Astrocyte (in vitro differentiated cells and primary cell): ENCODE measurements around the gene CCSER1. TPM values are rescaled to one million over a fixed set of nuclear protein-coding genes. Genes with fewer than 3 reads are reported as not detected.

Experiments used
- DNase-seq: peaks from one replicate; pipeline ENCODE4 v3.0.0-alpha.2; 2010; ENCODE audit warnings: low read depth
- FAIRE-seq: peaks from 2 replicates; lab custom pipeline; 2011; peaks lifted over from hg19 to GRCh38; lab: Jason Lieb, UNC
- H2AFZ ChIP-seq: 2 replicates; pipeline ENCODE4 v1.6.0; 2012; ENCODE audit warnings: low read depth, low read length, inconsistent platforms
- H3K27ac ChIP-seq: 2 replicates; pipeline ENCODE4 v1.5.1; 2011; ENCODE audit warnings: low read depth, low read length, inconsistent platforms
- H3K27me3 ChIP-seq: 2 replicates; pipeline ENCODE4 v1.6.0; 2011; ENCODE audit warnings: low read length, inconsistent platforms; ENCODE audit not compliant: insufficient read depth
- H3K36me3 ChIP-seq: 2 replicates; pipeline ENCODE4 v1.5.1; 2011; ENCODE audit warnings: low read length, inconsistent platforms; ENCODE audit not compliant: insufficient read depth
- H3K4me1 ChIP-seq: 2 replicates; pipeline ENCODE4 v1.5.1; 2011; ENCODE audit warnings: low read length, inconsistent platforms; ENCODE audit not compliant: insufficient read depth
- H3K4me2 ChIP-seq: 2 replicates; pipeline ENCODE4 v1.6.0; 2012; ENCODE audit warnings: low read length, inconsistent platforms
- H3K4me3 ChIP-seq: 2 replicates; pipeline ENCODE4 v1.5.1; 2011; ENCODE audit warnings: low read depth, mild to moderate bottlenecking, low read length, inconsistent platforms; ENCODE audit not compliant: insufficient read depth
- H3K79me2 ChIP-seq: 2 replicates; pipeline ENCODE4 v1.6.0; 2012; ENCODE audit warnings: mild to moderate bottlenecking, low read length, inconsistent platforms; ENCODE audit not compliant: insufficient read depth
- H3K9ac ChIP-seq: 2 replicates; pipeline ENCODE4 v1.6.0; 2012; ENCODE audit warnings: mild to moderate bottlenecking, low read length, inconsistent platforms
- H3K9me3 ChIP-seq: 2 replicates; pipeline ENCODE4 v1.5.1; 2012; ENCODE audit warnings: low read depth, mild to moderate bottlenecking, low read length, inconsistent platforms; ENCODE audit not compliant: insufficient read depth
- H4K20me1 ChIP-seq: 2 replicates; pipeline ENCODE4 v1.6.0; 2012; ENCODE audit warnings: low read length, inconsistent platforms; ENCODE audit not compliant: insufficient read depth
- H3K27ac Mint-ChIP-seq: one replicate; pipeline ENCODE4 v1.8.0; 2021; ENCODE audit warnings: mild to moderate bottlenecking, mixed read lengths; ENCODE audit not compliant: unreplicated experiment
- H3K27me3 Mint-ChIP-seq: one replicate; pipeline ENCODE4 v1.8.0; 2021; ENCODE audit warnings: low read depth, mixed read lengths; ENCODE audit not compliant: unreplicated experiment
- H3K36me3 Mint-ChIP-seq: one replicate; pipeline ENCODE4 v1.8.0; 2021; ENCODE audit warnings: low read depth, mixed read lengths; ENCODE audit not compliant: unreplicated experiment
- H3K4me1 Mint-ChIP-seq: one replicate; pipeline ENCODE4 v1.8.0; 2021; ENCODE audit warnings: low read depth, mixed read lengths; ENCODE audit not compliant: unreplicated experiment
- H3K4me3 Mint-ChIP-seq: one replicate; pipeline ENCODE4 v1.8.0; 2021; ENCODE audit warnings: mild to moderate bottlenecking, moderate library complexity, mixed read lengths; ENCODE audit not compliant: unreplicated experiment
- H3K9me3 Mint-ChIP-seq: one replicate; pipeline ENCODE4 v1.8.0; 2021; ENCODE audit warnings: mild to moderate bottlenecking, mixed read lengths; ENCODE audit not compliant: unreplicated experiment
- EZH2 ChIP-seq: IDR thresholded peaks from 2 replicates; pipeline ENCODE4 v1.6.1; 2012; ENCODE audit warnings: mild to moderate bottlenecking, low read length, inconsistent platforms; ENCODE audit not compliant: insufficient read depth
- total RNA-seq: library from RNA; stranded (reverse); gene quantifications from 2 replicates; pipeline ENCODE4 v1.2.1, GENCODE V29; 2021
- TF ChIP-seq, protein P1 (sequence below): IDR thresholded peaks from 2 replicates; pipeline ENCODE4 v1.5.1; 2011; ENCODE audit warnings: low read depth, mild to moderate bottlenecking, inconsistent platforms, low read length, moderate library complexity; ENCODE audit not compliant: insufficient read depth

CCSER1 gene
- total RNA-seq, 1 donor from 2014 or later: 2.2 TPM

DNA sequence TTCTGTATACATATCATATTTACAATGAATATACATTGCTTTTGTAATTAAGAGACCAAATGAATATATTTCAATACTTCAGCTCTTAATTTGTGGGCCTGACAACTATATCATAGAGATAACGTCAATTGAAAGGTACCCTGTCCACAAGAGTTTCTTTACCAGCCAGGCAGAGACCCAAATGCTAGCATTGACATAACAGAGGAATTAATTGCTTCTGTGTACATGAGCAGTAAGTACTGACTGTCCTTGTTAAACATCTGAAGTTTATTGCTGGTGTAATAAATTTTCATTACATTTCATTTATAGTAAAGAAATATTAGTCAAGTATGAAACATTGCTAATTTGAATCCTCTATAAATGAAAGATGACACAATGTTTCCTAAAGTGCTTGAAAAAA, 910.8 kb downstream of the CCSER1 start:
- Mint-ChIP-seq H3K27ac (no peak overlapping the region), H3K9me3 (no peaks in the 10 kb centered on the region), H3K27me3 (no peaks in the 10 kb centered on the region), H3K36me3 (no peaks in the 10 kb centered on the region), H3K4me1 (no peaks in the 10 kb centered on the region), H3K4me3 (no peak overlapping the region)
- Histone ChIP-seq H3K4me1 (no peaks in the 10 kb centered on the region), H3K4me3 (no peak overlapping the region), H3K9ac (no peak overlapping the region), H3K79me2 (no peaks in the 10 kb centered on the region), H3K36me3 (no peaks in the 10 kb centered on the region), H2AFZ (no peak overlapping the region), H4K20me1 (no peaks in the 10 kb centered on the region), H3K27me3 (no peaks in the 10 kb centered on the region), H3K4me2 (no peak overlapping the region), H3K27ac (no peak overlapping the region), H3K9me3 (no peaks in the 10 kb centered on the region)
- TF ChIP-seq, protein P1, sequence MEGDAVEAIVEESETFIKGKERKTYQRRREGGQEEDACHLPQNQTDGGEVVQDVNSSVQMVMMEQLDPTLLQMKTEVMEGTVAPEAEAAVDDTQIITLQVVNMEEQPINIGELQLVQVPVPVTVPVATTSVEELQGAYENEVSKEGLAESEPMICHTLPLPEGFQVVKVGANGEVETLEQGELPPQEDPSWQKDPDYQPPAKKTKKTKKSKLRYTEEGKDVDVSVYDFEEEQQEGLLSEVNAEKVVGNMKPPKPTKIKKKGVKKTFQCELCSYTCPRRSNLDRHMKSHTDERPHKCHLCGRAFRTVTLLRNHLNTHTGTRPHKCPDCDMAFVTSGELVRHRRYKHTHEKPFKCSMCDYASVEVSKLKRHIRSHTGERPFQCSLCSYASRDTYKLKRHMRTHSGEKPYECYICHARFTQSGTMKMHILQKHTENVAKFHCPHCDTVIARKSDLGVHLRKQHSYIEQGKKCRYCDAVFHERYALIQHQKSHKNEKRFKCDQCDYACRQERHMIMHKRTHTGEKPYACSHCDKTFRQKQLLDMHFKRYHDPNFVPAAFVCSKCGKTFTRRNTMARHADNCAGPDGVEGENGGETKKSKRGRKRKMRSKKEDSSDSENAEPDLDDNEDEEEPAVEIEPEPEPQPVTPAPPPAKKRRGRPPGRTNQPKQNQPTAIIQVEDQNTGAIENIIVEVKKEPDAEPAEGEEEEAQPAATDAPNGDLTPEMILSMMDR: no peak
- no peak for TF ChIP-seq EZH2
- no peak for DNase-seq
- no peak for FAIRE-seq

DNA sequence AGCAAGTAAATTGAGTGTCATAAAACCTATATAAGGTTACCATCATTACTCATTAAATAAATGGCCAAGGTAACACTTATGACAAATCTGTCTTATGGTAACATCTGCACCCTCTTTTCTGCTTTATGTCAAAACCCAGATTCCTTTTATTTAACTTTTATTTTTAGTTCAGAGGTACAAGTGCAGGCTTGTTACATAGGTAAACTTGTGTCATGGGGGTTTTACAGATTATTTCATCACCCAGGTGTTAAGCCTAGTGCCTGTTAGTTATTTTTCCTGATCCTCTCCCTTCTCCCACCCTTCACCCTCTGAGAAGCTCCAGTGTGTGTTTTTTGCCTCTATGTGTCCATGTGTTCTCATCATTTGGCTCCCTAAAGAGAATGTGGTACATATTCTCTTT, 930.7 kb downstream of the CCSER1 start:
- Histone ChIP-seq H3K9ac (no peak overlapping the region), H3K79me2 (no peaks in the 10 kb centered on the region), H3K27me3 (no peaks in the 10 kb centered on the region), H4K20me1 (no peaks in the 10 kb centered on the region), H3K36me3 (no peaks in the 10 kb centered on the region), H3K27ac (no peak overlapping the region), H3K4me3 (no peak overlapping the region), H3K4me2 (no peak overlapping the region), H3K9me3 (no peaks in the 10 kb centered on the region), H3K4me1 (no peaks in the 10 kb centered on the region), H2AFZ (no peak overlapping the region)
- DNase-seq (no peak), FAIRE-seq (no peak)
- Mint-ChIP-seq H3K27ac (no peak overlapping the region), H3K27me3 (no peaks in the 10 kb centered on the region), H3K9me3 (peaks cover 2% of the 10 kb centered on the region), H3K36me3 (no peaks in the 10 kb centered on the region), H3K4me1 (no peaks in the 10 kb centered on the region), H3K4me3 (no peak overlapping the region)
- no peak for TF ChIP-seq EZH2
- TF ChIP-seq, protein P1: no peak

DNA sequence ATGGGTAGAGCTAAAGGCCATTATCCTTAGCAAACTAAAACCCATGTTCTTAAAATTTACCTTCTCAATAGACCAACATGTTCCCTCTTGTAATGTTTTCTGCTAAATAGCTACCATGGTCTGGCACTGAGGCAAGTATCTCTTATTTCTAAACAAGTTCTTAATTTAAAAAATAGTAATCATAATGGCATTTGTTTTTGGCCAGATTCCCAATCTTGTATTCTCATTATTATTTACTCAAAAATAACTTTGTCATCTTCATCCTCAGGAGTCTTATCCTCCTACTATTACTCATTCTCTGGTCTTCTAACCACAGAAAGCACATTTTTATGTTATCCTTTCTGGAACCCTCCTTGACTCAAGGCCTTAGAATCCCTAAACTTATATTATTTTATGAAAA, 931.2 kb downstream of the CCSER1 start:
- Histone ChIP-seq H3K27ac (no peak overlapping the region), H3K36me3 (no peaks in the 10 kb centered on the region), H3K9ac (no peak overlapping the region), H3K4me3 (no peak overlapping the region), H4K20me1 (no peaks in the 10 kb centered on the region), H3K27me3 (no peaks in the 10 kb centered on the region), H3K4me2 (no peak overlapping the region), H3K9me3 (no peaks in the 10 kb centered on the region), H3K4me1 (no peaks in the 10 kb centered on the region), H2AFZ (no peak overlapping the region), H3K79me2 (no peaks in the 10 kb centered on the region)
- Mint-ChIP-seq H3K27me3 (no peaks in the 10 kb centered on the region), H3K4me3 (no peak overlapping the region), H3K9me3 (peaks cover 2% of the 10 kb centered on the region), H3K4me1 (no peaks in the 10 kb centered on the region), H3K36me3 (no peaks in the 10 kb centered on the region), H3K27ac (no peak overlapping the region)
- TF ChIP-seq EZH2: no peak
- TF ChIP-seq, protein P1: no peak
- FAIRE-seq: no peak
- peak; percentile 3 for DNase-seq
